ENCODE results near the gene NKX6-1.

NKX6-1 gene

DNA sequence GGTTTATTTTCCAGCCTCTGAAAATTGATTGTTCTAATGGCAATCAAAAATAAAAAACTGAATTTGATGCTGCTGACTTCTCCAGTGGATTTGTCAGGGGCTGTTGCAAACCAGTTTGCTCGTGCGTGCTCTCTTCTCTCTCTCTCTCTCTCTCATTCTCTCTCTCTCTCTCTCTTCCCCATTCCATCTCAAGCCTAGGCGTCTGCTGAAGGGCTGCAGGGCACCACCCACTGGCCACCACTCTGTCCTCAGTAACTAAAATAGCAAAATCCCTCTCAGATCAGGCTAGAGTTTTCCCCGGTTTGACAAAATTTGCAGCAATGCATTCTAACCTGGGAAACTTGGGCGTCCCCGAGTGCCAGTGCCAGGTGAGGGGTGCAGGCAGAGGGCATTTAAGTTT, 19.4 kb downstream of the NKX6-1 start:
- DNase-seq (ENCODE audit: low read depth in 3 of 3): no peak

DNA sequence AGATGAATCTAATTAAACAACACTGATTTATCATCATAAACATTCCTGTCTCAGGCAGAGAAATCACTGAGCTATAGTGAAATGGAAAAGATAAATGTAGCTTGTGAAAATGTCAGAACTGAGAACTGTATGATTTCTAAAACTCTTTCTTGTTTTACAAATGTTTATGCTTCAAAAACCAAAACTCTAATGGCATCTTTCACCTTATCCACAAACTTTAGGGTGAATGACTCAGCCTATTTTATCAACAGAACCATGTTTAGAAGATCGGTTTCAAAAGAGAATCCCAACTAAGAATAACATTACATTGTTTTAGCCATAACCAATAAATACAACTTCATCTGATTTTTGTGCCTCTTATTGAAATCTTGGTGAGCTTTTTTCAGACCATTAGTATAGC, 21.4 kb downstream of the NKX6-1 start:
- DNase-seq (ENCODE audit: low read depth in 3 of 3): no peak

DNA sequence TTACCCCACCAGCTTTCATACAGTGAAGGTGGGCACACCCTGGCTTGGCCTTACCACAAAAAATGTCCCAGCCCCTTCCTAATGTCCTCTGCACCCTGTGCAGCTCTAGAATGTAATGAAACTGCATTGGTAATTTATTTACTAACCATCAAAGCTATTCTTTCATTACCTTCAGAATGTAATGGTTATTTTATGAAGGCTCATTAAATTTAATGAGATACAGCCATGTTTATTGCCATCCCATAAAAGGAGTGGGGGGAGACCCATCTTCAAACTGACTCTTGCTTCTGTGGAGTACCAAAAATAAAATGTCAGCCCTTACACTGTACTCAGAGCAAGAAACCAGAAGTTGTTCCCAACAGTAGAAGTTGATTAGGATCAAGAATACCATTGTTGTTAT, 25.0 kb downstream of the NKX6-1 start:
- no peak for DNase-seq (ENCODE audit: low read depth in 3 of 3)

DNA sequence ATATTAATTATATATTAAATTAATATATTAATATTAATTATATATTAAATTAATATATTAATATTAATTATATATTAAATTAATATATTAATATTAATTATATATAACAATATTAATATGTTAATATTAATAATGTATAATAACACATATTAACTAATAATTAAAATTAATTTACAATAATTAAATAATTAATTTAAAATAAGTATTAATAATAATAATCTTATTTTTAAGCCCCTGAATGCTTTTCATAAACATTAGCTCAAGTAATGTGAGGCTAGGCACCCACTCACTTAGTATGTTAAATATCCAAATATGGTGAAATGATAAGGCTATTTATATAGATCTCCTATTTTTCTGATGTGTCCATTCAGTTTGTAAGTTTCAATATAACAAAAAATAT, 26.9 kb downstream of the NKX6-1 start:
- DNase-seq (ENCODE audit: low read depth in 3 of 3): no peak

DNA sequence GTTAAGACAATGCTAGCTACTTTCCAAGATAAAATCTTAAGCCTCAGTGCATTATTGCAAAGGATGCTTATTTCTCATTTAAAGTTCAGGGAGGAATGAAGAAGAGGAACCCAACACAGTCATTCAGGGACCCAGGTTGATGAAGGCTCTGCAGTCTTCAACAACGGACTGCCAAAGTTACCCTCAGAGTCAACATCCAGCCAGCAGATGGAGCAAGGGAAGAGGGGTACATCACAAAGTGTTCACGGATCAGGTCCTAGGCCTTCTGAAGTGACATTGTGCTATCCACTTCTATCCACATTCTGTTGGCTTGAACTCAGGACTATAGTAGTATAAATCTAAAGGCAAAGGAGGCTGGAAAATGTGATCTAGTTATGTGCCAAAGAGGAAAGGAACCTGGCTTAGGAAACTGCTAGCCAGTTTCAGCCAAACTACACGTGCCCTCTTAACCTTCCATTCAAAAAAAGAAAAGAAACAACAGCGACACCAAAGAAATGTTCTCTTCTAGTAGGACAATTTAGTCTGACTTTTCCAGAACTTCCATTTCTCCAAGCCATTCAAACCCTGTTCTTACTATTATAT, 28.8 kb downstream of the NKX6-1 start:
- no peak for DNase-seq (ENCODE audit: low read depth in 3 of 3)

DNA sequence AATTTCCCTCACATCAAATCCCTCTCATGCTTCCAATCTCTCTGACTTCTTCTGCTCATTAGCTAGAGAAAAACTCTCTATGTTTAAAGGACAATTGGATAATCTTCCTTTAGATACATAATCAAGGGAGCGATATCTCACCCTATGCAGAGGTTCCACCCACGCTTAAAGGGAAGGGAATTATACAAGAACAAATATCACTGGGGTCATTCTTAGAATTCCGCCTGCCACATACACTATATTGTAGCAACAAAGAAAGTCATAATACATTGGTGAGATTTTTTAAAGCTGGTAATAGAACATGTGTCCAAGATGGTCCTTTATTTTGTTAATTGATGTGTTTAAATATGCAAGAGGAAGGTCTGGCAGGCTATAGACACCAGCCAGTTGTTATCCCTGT, 31.5 kb downstream of the NKX6-1 start:
- no peak for DNase-seq (ENCODE audit: low read depth in 3 of 3)

DNA sequence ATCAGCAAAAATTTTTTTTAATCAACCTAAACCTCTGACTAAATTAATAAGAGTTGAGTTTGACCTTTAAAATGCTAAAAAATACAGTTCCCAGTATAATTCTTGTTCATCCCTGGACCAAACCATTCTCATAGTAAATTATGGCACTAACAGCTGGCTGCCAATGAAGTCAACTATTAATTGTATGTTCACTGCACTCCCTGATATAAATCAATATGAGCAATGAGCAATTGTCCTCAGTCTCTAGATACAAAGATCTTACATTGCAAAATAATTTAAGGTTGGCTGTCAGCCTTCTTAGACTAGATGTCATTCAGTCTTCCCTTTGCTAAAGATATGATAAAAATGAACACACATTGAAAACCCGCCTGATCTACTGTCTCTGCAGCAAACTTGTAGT, 39.3 kb downstream of the NKX6-1 start:
- no peak for DNase-seq (ENCODE audit: low read depth in 3 of 3)

DNA sequence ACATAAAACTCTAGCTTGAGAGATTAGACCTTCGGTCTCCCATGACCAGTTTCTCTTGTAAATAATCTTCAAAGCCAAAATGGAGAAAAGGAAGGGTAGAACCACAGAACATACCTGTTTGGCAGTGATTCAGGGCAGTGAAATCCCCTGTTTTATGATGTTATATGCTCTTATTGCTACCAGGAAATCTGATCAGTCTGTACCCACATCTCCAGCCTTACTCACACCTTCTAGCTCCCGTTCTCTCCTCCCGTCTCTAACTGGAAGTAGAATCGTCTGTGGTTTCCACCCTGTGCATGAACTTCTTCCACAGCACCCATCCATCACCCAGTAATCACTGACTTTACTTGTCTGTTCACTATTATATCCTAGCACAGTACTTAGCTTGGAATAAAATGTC, 42.9 kb downstream of the NKX6-1 start:
- no peak for DNase-seq (ENCODE audit: low read depth in 3 of 3)

DNA sequence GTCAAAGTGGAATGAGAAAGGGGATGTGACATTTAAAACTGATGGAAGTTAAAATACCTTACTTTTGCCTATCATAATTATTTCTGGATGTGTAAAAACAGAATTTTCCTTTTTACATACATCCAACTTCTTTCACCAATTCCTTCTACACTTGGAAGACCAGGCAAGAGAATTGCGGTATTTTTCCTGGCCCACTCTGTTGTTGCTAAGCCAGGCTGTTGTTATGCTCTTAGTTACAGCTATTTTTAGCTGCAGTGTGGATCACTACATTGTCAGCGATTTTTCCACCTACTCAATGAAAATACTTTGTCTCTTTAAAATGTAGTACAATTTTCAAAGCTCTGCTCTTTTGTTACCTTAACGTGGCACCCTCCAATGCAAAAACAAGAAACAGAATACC, 43.4 kb downstream of the NKX6-1 start:
- no peak for DNase-seq (ENCODE audit: low read depth in 3 of 3)

DNA sequence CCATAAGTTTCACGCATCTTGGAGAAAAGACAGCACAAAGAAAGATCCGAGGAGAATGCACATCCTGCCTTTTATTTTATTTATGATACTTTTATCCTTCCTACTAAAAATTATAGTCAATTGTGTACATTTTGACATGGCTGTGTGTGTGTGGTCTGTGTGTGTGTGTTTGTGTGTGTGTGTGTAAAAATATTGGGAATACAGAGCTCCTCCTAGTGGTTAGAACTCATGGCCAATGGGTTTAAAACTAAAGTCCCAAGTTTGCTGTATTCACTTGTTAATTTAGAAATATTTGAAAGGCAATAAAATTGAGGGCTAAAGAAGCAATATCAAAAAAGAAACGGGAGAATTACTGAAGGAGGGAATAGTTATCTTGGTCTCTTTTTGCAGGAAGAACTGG, 47.5 kb downstream of the NKX6-1 start:
- no peak for DNase-seq (ENCODE audit: low read depth in 3 of 3)

DNA sequence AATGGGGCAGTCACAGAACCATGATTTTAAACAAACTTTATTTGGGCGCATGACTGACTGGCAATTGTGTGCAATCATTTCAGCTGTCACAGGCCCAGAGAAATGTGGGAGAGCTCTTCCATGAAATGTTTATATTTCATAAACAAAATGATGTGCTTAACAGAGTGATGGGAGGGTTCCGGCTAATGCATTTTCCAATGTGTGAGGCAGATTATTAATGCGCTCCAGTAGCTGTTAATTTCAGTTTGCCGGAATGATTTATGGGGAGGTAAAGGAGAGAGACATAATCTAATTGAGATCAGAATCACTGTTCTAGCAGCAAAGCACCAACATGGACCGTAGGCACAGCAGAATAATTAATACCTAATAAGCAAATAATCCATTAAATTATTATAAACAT, 55.6 kb downstream of the NKX6-1 start:
- no peak for DNase-seq (ENCODE audit: low read depth in 3 of 3)

DNA sequence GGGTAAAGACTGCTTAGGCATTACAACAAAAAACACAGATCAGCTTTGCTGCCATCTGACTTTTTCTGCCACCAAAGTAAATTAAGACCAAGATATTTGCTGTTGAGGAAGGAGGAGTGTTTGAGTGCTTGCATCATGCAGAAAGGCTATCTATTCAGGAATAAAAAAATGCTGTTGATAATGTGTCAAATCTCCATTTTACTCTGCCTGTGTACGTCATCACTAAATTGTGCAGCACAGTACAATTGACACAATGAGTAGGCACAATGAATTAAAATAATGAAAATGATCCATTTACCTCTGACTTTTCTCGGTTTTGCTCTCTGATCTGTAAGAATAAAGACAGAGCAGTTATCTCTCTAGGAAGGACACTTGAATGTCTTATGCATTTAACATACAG, 56.3 kb downstream of the NKX6-1 start:
- DNase-seq (ENCODE audit: low read depth in 3 of 3): no peak

All from stimulated activated CD4-positive, alpha-beta T cell treated with anti-CD3 and anti-CD28 coated beads, TNF-alpha, amount 100 ng/mL, for 4 hours (primary cell).